ENCODE measurements around the gene ZSCAN18.

DNA sequence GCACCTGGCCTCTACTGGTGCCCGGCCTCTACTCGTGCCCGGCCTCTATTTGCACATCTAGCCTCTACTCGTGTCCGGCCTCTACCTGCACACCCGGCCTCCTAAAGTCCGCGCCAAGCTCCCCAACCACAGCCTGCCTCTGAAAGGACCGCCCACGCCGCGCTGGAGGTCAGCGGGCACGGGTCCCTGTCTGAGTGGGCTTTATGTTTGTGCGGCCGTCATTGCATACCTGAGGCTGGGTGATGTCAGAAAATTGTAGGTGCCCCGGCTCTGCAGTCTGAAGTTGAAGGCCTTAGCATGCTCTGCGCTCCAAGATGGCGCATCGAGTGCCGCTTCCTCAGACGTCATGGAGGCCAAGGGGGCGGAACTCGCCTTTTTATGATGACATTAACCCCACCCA lies 37.8 kb downstream of the ZSCAN18 start:
- TF ChIP-seq POLR2A (IDR thresholded peaks at IDR 0.05; ENCODE audit: low read length) (no peak), GATA1 (IDR thresholded peaks at IDR 0.05; ENCODE audit: low read depth, low read length) (no peak)

All from erythroblast (primary cell).